CD4-positive, alpha-beta T cell treated with Interleukin-15 for 1 hour (primary cell): ENCODE measurements around the gene ITGA4.

Experiments used
- DNase-seq: peaks from one replicate; pipeline ENCODE4 v3.0.0-alpha.2; 2020

ITGA4 gene

DNA sequence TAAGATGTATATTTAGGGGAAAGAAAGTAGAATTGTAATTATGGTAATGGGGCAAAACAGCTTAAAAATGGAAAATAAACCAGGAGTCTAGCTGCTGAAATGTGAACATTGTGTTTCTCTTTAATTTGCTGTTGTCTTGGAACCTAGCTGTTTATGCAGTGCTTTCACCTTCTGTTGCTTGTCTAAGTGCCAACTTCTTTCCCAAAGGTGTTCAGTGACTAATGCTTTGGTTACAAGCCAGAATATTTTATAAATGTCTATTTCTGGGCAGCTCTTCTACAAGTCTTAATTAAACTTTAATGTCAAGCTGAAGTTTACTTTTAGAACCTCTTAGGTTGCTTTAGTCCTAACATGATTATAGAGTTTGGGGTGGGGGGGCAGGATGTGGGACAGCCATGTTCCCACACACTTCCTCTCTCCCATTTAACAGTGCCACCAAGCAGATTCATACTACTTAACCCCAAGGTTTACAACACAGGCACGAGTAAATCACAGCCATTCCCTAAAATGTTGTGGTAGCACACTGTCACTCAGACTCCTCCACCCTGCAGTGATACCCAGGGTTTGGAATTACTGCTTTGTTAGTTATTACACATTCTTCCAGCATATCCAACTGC lies 60.6 kb downstream of the ITGA4 start:
- DNase-seq, result no peak

DNA sequence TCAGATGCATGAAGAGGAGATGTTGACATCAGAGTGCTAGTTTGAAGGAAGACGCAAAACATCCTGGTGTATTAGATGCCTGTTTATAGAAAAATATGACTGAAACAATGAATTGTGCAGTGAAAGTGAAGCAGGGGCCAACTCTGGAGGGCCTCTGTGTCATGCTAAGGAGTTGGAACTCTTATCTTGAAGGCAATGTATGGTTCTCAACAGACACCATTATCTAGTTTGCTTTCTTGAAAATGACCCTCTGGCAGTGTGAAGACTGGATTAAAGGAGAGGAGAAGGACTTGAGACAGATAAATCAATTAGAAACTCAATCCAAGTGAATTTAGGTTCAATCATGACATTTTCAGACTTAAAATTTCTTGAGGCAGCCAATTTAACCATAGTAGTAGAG lies 63.1 kb downstream of the ITGA4 start:
- DNase-seq, result no peak

GRCh38 chr2:181523756-181524155 lies 66.6 kb downstream of the ITGA4 start:
- DNase-seq, result no peak

- no peak for DNase-seq
Measured at GRCh38 chr2:181526014-181526413, 68.8 kb downstream of the ITGA4 start.

- no peak for DNase-seq
Measured at GRCh38 chr2:181527058-181527457, 69.9 kb downstream of the ITGA4 start.

GRCh38 chr2:181528441-181528840 lies 71.3 kb downstream of the ITGA4 start:
- no peak for DNase-seq

DNA sequence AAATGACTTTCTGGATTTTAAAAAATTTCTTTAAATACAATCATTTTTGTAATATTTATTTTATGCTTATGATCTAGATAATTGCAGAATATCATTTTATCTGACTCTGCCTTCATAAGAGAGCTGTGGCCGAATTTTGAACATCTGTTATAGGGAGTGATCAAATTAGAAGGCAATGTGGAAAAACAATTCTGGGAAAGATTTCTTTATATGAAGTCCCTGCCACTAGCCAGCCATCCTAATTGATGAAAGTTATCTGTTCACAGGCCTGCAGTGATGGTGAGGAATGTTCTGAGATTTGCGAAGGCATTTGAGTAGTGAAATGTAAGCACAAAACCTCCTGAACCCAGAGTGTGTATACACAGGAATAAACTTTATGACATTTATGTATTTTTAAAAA lies 79.5 kb downstream of the ITGA4 start:
- no peak for DNase-seq

- no peak for DNase-seq
Measured at GRCh38 chr2:181540421-181540820, 83.2 kb downstream of the ITGA4 start.

DNA sequence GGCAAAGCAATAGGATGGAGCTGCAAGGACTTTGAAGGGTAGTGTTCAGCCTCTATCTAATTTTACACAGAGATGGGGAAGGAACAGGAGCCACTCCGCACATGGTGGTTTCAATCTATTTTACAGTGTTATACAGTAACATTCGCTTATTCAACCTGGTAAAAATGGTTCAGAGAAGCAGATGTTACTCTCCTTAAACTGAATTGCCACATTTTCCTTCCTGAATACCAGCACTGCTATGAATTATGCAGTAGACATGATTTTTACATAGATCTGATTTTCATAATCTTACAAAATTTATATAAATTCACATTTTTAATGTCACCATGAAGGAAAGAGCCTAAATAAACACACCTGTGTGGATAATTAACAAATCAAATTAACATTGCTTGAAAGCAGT lies 85.0 kb downstream of the ITGA4 start:
- DNase-seq, result no peak

DNA sequence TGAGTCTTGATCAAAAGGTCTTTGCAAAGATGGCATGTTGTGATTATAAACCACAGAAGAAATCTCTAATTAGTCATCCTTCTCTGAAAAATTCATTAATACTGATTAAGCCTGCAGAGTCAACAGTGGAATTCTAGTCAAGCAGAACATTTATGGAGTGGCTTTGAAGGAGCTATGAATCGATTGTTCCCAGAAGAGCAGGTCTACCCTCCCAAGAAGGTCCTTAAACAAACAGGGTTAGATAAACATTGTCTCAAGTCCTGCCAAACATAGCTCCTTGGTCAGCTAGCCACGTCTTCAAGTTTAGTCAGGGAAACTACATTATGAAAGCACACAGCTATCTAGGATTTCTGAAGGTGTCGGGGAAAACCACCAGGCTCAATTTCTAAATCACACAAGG lies 88.9 kb downstream of the ITGA4 start:
- DNase-seq, result no peak

GRCh38 chr2:181552808-181553207 lies 95.6 kb downstream of the ITGA4 start:
- DNase-seq, result no peak

- DNase-seq, result no peak
Measured at GRCh38 chr2:181553244-181553643, 96.1 kb downstream of the ITGA4 start.

DNA sequence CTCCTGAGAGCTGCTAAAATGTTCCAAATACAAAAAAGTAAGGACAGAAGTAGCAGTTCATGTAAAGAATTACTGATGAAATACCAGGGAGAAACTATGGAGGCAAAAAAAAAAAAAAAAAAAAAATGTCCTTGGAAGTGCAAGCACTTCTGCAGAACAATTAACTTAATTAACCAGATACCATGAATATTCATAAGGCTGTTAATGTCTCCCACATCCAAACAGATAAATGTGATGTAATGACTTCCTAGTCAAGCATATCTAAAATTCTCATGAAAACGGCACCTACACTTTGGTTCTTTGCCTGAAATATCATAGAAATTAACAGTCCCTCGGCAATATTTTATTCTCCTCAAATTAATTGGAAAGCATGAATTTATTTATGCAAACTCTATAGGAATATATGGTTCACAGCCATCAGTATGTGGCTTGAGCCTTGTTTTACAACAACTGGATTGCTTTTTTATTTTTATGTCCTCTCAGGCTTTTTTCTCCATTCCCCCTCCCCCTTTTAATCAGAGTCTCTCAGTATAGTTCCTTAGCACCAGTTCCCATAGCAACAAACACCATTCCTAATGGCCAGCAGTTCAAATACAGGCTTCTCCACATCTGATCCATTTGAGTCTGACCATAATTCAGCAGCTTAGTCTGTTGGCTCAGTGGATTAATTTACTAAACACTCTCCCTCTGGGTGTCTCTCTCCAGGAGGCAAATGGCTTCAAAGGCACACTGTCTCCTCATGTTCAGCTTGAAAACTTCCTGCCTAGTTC lies 97.1 kb downstream of the ITGA4 start:
- no peak for DNase-seq

- DNase-seq, result no peak
Measured at GRCh38 chr2:181558371-181558770, 101.2 kb downstream of the ITGA4 start.

DNA sequence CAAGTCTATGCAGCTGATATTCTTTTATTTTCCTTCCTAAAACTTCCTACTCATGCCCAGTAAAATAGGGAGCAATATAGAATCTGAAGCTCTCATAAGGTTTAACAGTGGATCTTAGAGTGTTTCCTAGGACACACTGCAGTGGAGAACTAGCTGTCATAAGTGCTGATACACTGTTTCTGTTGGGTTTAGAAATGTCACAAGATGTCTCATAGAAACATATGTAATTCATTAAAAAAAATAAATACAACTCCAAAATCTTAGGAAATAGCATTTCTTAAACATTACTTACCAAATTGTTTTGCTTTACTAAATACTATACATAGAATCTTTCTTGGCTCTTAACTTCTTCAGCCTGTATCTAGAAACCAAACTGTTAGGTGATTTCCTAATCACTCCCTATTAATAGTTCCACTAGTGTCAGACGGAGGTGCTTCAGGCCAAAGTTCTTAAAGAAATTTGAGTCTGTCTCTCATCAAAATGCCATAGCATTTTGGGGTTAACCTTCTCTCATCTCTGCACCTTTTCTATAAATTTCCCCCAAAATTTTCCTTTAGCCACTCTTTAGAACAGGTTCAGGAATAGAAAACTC lies 106.0 kb downstream of the ITGA4 start:
- no peak for DNase-seq

GRCh38 chr2:181566334-181567032 lies 109.3 kb downstream of the ITGA4 start:
- no peak for DNase-seq

DNA sequence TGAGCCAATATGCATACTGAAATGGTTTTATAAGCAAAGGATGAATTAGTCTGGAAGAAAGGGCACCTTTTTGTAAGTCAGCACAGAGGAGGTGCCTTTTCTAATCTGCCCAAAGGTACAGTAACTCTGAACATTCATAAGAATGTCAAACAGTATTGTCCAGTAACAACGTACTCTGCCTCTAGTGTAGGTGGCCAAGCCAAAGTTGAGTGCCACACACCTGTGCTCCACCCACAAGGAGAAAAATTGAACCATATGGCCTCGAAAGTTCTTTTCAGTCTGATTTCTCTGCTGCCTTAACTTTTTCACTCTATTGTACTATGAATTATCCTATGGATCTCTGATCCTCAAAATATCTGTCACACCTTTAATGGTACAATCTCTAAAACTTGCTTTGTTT lies 112.9 kb downstream of the ITGA4 start:
- DNase-seq, result no peak

DNA sequence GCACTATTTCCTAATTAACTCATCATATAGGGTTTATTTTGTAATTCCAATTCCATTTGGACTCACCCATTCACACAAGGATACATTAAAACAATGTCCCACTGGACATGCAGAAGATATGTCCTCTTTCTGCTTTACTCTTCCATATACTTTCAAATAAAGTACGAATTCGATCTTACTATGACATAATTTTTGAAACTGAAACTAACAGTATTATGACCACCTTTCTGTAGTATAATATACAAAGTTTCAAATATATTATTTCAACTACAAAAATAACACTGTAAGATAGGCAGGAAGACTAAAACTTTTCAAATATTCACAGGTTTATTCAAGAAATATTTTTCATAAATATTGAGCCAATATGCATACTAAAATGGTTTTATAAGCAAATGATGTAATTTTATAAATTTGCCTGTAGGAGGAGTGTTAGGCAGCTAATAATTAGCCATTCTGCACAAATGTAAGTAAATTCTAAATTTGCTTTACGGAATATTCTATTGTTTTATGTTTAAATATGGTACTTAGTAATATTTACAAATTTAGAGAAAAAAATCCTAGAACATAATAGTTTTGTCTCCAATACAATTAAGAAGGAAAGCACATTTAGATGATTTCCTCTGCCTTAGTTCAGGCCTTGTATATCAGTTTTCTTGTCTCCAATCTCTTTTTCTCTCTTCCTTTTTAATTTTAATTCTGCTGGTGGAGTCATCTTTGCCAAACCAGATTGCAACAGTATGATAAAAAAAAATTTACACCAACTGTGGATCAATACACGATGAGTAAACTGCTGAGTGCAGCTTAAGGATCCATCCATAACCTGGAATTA lies 113.9 kb downstream of the ITGA4 start:
- DNase-seq, result no peak

GRCh38 chr2:181573140-181573736 lies 116.1 kb downstream of the ITGA4 start:
- DNase-seq, result no peak

DNA sequence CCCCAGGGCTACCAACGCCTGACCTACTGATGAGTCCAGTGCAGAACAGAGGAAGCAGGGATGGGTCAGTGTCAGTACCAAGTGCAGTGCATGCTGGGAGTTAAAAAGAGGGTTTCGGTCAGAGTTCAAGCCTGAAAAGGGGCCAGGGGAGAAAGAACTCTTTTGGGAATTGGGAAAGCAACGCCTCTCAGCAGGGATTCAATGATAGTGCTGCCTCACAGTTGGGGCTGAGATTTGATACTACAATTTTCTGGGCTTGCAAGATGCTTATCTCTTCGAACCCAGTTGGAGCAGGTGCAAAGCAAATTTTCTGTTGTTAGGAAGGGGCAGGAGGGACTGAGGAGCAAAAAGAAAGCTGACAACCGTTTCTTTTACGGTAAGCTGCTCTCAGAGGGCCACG lies 117.1 kb downstream of the ITGA4 start:
- DNase-seq, result no peak

- no peak for DNase-seq
Measured at GRCh38 chr2:181575024-181575649, 118.0 kb downstream of the ITGA4 start.

DNA sequence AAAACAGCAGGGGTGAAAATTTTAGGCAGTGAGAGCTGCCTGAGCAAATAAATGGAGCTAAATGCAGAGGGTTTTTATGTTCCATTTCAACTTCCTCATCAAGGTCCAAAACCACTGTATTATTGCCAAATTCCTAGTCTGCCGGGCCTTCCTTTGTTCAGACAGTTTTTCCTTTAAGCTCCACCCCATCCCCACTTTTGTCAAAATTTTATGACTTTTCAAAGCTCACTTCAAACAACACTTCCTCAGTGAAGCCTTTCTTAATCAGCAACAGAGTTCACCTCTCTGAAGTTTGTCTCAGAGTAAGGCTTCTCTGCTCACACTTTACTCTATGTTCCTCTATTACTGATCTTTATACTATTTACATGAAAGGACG lies 118.5 kb downstream of the ITGA4 start:
- no peak for DNase-seq
